Fibroblast of upper back skin (primary cell): Measurements from ENCODE around the gene C20orf202.
A peak's percentile ranks its signal among the peaks of the same experiment; 100 is the strongest.

ENCODE experiments used
- DNase-seq: peaks from one replicate; pipeline ENCODE4 v3.0.0-alpha.2; 2013

The C20orf202 gene

DNA sequence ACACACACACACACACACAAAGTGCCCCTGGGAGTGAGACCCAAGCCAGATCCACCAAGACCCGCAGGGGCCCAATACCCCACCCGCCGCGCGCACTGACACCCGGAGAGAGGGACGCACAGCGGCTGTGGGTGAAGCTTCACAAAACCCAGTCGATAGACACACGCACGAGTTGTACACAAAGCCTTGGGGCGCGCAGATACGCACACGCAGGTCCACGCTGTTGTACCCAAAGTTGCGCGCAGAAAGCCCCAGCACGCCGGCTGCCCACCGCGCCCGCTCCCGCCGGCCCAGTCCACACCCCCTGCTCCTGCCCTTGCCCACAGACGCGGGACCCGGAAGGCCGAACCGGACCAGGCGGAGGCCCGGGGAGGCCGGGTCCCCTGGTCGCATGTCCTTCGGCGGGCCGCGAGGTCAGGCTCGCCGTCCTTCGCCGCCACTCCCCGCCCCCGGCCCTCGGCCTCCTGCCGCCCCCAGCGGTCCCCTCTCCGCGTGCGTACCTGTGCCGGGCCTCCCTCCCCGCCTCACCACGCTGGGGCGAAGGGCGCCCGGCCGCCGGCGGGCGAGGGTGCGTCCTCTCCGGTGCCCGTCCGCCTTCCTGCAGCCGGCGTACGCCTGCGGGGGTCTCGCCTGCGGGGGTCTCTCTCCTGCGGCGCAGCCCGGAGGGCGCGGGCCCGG lies 18.5 kb upstream of the C20orf202 start, which contains the start of gene TMEM74B:
Gene TMEM74B (minus strand): TSS at position 344 of the 678 bp plus-strand sequence. CDS start 1,180 bp downstream, outside the sequence.
- no peak for DNase-seq

DNA sequence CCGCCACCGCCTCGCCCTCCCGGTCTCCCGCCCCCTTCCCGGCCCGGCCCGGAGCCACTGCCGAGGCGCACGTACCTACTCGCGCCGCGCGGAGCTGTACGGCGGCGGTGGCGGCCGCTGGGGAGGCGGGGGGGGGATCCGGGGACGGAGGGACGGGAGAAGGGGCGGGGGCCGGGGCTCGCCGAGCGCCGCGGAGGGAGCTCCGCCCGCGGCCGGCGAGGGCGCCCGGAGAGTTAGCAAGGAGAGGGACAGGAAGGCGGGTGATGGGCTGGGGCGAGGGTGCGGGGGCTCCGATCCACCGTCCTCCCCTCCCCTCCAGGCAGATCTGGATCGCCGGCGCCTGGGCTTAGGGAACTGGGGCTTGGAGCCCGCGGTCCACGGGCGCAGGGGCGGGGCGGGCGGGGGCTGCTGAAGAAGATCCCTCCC lies 17.9 kb upstream of the C20orf202 start:
- no peak for DNase-seq

DNA sequence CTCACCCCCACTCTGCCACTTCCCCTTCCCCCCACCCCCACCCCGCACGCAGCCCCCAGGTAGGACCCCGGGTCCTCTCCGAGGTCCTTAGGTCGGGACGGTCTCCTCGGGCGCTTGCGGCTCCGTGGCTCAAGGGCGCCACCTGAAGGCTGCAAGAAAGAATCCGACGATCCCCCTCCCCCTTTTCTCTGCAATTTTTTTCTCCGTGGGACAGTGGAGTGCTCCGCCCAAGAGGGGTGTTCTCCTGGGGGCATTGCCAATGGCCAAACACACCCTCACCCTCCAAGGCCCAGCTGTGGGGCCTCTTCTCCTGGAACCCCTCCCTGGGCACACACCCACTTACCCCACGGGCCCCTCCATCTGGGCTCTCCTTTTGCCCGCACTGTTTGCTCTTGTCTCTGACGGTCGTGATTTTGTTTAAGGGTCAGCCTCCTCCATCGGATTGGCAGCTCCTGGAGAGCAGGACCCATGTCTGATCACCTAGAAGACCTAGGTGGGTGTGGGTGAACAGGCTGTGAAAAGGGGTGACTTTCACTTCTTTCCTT lies 17.4 kb upstream of the C20orf202 start:
- DNase-seq = peak; percentile 19

DNA sequence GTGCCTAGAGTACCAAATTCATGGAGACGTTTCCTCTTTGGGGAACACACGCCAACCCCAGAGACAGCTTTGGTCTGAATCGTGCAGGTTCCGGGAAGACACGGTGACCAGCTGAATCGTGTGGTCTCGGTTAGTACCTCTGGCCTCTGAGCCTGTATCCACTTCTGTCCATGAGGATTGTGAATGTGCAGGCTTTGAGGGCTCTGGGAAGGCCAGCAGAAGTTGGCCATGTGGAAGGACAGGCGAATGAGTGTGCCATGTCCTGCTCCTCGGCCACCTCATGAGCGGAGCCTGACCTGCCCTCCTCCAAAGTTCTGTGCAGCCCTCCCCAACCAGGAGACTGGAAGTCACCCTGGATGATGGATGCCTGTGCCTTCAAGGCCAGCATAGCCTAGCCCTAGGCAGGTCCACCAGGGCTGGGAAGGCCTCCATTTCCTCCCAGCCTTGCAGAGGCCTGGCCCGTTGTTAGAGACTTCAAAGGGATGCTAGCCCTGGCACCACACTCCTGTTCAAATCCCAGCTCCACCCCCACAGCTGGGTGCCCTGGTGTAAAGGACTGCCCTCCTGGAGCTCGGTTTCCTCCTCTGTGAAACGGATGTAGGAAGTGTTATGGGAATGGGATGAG lies 16.8 kb upstream of the C20orf202 start:
- no peak for DNase-seq

DNA sequence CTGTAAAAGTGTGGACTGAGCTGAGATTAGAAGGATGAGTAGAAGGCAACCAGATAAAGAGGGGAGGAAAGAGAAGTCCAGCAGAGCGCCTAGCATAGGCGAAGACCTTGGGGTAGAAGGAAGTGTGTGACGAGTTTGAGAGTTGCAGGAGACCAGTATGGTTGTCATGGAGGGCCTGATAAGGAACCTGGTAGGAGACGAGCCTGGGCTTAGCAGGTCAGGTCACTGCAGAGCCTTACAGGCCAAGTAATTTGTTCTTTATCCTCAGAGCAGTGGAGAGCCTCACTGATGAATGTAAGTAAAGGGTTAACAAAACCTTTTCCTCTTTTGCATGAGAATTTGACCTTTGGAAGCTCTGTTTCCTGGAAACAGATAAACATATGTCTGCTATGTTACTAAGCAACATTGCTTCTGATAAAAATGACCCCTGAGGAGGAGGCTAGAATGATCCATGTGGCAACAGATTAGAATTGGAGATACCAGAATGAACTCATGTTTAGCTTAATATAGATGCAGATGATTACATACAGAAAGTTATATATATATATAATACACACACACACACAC lies 15.6 kb upstream of the C20orf202 start:
- DNase-seq = no peak

DNA sequence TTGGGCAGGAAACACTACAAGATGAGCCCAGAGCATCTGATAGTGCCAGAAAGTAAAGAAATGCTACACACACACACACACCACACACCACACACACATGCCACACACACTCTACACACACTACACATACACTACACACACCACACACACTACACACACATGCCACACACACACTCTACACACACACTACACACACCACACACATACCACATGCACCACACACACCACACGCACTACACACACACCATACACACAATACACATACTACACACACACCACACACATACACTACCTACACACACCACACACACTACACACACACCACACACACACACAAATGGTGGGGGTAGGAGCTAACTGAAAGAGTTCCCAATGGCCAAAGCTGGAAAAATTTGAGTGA lies 14.9 kb upstream of the C20orf202 start:
- no peak for DNase-seq

DNA sequence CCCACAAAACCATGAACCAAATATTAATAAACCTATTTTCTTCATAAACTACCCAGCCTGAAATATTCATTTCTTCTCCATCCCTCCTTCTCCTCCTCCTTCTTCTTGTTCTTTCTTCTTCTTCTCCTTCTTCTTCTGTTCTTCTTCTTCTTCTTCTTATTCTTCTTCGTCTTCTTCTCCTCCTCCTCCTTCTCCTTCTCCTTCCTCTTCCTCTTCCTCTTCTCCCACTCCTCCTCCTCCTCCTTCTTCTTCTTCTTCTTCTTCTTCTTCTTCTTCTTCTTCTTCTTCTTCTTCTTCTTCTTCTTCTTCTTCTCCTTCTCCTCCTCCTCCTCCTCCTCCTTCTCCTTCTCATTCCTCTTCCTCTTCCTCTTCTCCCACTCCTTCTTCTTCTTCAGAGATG lies 13.4 kb upstream of the C20orf202 start:
- DNase-seq = no peak

DNA sequence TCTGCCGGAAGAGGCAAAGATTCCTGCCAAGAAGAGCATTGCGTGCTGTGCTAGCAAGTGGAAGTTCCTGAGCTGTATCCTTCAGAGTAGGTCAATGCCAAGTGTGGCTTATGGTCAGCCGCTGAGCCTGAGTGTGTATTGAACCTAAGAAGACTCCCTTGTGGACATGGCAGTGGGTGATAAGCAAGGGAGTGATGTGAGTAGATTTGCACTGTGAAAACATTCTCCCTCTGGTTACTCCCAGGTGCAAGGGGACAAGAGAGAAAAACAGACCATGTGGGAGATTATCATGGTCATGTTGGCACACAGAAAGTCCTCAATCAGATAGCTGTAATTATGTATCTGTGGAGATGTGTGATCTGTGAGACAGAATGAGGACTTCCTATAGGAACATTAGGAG lies 12.4 kb upstream of the C20orf202 start:
- no peak for DNase-seq

DNA sequence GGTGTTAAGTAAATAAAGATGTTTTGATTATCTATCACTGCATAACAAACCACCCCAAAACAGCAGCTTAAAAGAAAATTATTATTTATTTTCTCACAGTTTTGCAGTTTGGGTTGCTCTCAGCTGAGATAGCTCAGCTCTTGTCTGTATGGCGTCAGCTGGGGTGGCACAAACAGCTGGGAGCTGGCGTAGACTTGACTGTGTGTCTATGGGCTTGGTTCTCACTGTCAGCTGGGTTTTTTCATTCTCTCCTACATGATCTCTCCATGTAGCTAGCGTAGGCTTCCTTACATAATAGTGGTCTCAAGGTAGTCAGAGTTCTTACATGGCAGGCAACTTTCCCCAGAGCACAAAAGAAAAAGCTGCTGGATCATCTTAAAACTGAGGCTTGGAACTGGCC lies 12.0 kb upstream of the C20orf202 start:
- DNase-seq = no peak

DNA sequence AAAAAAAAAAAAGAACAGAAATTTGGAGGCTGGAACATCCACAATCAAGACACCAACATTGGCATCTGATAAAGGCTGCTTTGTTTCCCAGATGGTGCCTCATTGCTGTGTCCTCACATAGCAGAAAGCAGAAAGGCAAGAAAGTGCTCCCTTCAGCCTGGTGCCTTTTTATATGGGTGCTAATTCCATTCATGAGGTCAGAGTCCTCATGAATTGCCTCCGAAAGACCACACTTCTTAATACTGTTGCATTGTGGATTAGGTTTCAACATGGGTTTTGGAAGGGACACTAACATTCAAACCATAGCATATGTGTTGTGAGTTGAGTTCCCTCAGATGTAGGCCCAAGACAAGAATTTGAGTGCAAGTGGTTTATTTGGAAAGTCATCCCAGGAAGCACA lies 8.0 kb upstream of the C20orf202 start:
- DNase-seq = no peak

DNA sequence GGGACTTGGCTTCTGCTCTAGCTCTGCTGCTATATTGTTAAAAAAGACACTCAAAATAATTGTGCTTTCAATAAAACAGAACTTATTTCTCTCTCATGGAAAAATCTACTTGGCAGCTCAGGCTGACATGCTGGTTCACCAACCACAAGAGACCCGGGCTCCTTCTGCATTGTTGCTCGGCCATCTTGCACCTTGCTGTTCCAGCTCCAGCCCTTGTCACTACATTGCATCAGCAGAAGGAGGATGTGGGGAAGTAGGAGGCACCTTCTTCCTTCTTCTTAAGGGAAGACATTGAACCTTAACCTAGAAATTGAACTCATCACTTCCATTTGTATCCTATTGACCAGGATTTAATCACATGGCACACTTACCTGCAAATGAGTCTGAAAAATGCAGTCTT lies 6.6 kb upstream of the C20orf202 start:
- no peak for DNase-seq

DNA sequence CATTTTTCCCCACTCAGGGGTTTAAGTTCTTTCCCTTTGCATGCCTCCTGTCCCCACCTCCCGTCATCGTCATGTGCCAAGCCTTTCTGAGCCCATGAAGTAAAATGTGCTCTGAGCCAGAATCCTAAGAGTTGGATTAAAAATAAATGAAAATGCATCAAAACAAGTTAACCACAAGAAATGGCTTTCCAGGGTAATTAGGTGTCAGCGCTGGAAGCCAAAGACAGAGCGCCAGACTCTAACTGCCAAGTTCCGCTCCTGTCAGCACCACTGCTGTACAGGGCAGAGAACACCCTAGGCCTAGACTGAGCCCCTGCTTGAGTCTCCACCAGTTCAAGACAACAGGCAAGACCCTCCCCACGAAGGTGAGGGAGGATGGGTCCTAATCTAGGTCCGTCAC lies 5.5 kb upstream of the C20orf202 start:
- DNase-seq = no peak

DNA sequence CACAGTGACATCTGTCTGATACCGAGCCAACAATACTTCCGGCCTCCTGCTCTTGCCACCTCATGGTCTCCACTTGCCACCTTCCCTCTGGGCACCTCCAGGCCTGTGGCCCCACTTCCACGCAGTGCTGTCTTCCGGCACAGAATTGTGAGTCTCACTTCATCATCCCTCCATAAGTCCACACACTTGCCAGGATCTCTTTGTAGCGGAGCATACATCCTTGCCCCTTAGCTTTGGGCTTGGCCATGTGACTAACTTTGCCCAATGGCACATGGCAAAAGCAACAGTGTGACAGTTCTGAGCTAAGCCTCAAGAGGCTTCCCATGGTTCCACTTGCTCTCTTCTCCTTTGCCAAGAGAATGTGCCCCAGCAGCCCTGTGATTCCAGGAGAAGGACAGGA lies 4.5 kb upstream of the C20orf202 start:
- no peak for DNase-seq

DNA sequence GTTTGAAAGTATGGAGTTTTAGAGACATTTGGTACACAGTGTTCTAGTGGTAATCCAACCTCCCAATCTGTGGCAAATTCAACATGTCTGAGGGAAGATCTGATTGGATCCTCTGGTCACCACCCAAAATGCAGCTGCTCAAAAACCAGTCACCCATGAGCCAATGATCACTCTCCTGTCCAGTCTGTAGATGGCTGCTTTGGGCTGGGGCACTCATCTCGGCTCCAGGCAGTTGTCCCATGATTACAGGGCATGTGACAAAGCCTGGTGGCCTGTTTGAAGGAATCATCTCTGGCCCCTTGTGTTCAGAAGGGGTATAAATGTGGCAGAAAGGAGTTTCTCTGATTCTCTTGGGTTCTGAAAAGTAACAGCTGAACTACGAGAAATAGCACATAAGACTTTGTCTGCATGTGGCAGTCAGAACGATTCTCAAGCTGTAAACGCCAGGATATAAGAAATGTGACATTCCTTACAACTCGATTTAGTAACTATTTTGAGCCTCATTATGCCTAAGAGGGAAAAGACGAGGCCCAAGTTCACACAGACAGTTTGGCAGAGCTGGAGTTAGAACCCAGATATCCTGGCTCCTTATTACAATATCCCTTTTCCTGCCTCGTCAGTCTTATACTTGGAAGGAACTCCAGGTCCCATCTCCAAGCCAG lies 3.9 kb upstream of the C20orf202 start:
- DNase-seq = no peak

DNA sequence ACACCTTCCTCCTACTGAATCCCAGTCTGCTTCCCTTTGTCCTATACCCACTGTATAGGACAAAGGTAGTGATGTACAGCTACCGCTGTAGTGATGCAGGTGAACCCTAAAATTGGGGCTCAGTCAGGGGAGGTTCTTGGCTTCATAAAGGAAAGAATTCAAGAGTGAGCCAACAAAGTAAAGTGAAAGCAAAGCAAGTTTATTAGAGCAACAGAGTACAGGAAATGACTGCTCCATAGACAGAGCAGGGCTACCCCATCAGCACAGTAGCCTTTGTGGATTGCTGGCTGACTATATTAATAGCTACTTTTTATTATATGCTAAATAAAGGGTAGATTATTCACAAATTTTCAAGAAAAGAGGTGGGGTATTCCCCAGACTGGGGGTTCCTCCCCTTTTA lies 3.3 kb upstream of the C20orf202 start:
- no peak for DNase-seq

DNA sequence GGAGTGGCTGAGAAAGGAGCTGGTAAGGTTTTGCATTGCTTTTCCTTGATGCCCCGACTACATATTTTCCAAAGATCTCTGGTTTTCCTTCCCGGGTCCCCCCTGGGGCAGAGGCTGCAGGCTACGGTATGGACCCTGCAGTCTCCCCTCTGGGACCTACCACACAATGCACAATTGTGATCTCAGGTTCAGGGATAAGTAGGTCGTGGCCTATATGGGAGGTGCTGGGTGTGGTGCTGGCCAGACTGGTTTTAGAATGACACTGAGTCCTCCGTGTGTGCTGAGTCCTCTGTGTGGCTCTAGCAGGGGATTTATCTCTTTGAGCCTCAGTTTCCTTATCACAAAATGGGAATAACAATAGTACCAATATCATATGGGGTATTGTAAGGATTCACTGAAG lies 376 bp downstream of the C20orf202 start:
- no peak for DNase-seq

DNA sequence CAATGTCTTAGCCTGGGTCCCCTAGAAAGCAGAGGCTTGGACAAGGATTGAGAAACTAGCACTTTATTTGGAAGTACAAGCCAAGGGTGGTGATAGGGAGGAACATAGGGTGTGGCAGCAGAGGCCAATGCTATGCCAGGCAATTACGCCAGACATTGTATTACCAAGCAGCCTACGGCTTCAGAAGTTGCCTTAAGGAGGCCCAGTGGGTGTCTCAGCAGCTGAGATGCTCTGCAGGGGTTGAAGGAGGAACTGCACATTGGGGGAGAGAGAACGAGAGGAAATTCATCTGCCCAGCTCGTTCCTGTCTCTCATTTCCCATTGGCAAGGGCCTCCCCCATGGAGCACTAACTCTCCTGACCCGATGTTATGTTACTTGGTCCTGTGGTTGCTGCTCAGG lies 859 bp downstream of the C20orf202 start:
- no peak for DNase-seq

DNA sequence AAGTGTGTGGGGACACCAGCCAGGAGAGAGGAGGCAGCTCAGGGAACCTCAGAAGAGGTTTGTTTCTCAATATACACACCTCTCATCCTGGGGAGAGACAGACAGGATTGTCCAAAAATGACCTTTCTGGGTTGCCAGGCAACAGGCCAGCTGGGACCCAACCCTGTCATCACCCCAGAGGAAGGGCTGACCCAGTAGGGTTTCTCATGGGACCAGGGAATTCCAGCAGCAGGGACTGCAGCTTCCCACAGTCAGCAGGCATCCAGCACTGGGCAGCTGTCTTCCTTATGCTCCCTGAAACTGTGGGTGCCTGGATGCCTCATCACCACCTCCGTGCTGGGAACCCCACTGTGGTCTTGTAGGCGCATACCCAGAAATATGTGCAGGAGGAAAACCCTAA lies 1.3 kb downstream of the C20orf202 start:
- DNase-seq = no peak

DNA sequence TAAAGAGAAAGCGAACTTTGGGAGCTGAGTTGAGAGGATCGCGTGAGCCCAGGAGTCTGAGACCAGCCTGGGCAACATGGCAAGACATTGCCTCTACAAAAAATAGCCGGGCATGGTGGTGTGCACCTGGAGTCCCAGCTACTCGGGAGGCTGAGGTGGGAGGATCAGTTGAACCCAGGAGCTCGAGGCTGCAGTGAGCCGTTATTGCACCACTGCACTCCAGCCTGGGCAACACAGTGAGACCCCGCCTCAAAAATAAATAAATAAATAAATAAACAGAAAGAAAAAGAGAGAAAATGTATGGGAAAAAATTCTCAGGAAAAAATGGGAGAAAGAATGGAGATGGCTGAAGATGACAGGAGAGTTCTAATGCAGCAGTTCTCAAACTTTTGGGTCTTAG lies 2.5 kb downstream of the C20orf202 start:
- DNase-seq = no peak

DNA sequence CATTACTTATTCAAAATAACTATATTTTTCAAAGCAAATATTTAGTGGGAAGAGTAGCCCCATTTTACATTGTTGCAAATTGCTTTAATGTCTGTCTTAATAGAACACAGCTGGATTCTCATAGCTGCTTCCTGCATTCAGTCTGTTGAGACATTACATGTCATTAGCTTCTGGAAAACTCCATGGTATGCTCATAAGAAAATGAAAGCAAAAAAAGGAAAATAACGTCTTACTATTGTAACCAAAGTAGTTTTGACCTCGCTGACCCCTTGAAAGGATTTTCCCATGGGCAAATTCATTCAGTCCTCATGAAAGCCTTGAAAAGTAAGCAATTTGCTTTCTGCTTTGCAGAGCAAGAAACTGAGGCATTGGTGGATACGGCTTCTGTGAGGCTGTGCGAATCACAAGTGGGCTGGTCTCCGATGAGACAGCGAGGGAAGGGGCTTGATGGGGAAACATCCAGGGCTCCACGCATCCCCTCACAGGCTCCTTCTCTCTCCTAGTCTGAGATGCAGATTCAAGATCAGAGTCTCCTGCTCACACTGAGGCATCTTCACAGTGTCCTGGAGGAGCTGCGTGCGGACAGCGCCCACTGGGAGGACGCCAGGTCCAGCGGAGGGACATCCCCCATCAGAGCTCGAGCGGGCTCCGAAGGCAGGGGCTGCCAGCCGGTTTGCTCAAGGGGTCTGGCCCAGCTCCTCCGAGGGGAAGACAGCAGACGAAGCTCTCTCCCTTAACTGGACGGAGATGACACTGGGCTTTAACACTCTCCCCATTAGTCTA lies 3.3 kb downstream of the C20orf202 start:
- DNase-seq = no peak

DNA sequence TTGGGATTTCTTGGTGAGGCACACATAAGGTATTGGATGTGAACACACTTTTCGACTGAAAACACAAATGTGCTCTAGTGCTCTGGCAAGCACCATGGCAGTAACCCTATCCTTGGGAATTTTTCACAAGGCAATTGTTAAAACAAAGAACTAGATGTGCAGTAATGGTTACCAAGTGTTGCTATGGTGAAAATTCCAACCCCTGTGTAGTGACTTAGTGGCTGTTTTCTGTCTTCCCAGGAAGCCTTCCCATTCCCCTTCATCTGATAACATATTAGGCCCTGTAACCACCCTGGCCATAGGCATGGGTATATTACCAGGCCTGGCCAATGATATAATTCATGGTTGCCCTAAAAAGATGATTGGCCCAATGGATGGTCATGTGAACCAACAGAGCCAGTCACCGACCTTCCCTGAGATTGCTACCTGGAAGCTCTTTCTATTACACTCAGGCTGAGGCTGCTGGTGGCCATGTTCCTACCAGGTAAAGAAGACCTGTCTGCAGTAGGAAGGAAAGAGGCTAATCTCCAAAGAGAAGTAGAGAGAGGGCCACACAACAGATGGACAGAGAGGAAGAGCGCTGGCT lies 4.1 kb downstream of the C20orf202 start:
- DNase-seq = no peak
